BLaER1 treated with 17β-estradiol and CSF1 and Interleukin-3, amounts not matched to agents 10 nM and 100 nM (cell line): ENCODE data around the gene SH3PXD2B.

Experiments used
- H3K27ac ChIP-seq, 11 experiments: shearing (Covaris generic); formaldehyde crosslinking; 2 replicates each; pipeline ENCODE4 v1.8.1; 2022
- H3K27me3 ChIP-seq, 11 experiments: shearing (Covaris generic); formaldehyde crosslinking; 2 replicates each; pipeline ENCODE4 v1.8.1; 2022
- H3K36me3 ChIP-seq, 11 experiments: shearing (Covaris generic); formaldehyde crosslinking; 2 replicates each; pipeline ENCODE4 v1.8.1; 2022
- H3K4me1 ChIP-seq, 10 experiments: shearing (Covaris generic); formaldehyde crosslinking; 2 replicates each; pipeline ENCODE4 v1.8.1; 2022
- H3K4me2 ChIP-seq, 11 experiments: shearing (Covaris generic); formaldehyde crosslinking; 2 replicates each; pipeline ENCODE4 v1.8.1; 2022
- H3K4me3 ChIP-seq, 10 experiments: shearing (Covaris generic); formaldehyde crosslinking; 2 replicates each; pipeline ENCODE4 v1.8.1; 2022
- H3K9ac ChIP-seq, 11 experiments: shearing (Covaris generic); formaldehyde crosslinking; 2 replicates each; pipeline ENCODE4 v1.8.1; 2022
- H3K9me3 ChIP-seq, 11 experiments: shearing (Covaris generic); formaldehyde crosslinking; replicated peaks in 1 of 11; 2 replicates each; pipeline ENCODE4 v1.8.1; 2022
- H4K20me1 ChIP-seq, 11 experiments: shearing (Covaris generic); formaldehyde crosslinking; 2 replicates each; pipeline ENCODE4 v1.8.1; 2022
- Cebpa-rat ChIP-seq, 11 experiments: shearing (Covaris generic); IDR thresholded peaks; 2 replicates each; pipeline ENCODE4 v1.8.1; 2022

SH3PXD2B gene

DNA sequence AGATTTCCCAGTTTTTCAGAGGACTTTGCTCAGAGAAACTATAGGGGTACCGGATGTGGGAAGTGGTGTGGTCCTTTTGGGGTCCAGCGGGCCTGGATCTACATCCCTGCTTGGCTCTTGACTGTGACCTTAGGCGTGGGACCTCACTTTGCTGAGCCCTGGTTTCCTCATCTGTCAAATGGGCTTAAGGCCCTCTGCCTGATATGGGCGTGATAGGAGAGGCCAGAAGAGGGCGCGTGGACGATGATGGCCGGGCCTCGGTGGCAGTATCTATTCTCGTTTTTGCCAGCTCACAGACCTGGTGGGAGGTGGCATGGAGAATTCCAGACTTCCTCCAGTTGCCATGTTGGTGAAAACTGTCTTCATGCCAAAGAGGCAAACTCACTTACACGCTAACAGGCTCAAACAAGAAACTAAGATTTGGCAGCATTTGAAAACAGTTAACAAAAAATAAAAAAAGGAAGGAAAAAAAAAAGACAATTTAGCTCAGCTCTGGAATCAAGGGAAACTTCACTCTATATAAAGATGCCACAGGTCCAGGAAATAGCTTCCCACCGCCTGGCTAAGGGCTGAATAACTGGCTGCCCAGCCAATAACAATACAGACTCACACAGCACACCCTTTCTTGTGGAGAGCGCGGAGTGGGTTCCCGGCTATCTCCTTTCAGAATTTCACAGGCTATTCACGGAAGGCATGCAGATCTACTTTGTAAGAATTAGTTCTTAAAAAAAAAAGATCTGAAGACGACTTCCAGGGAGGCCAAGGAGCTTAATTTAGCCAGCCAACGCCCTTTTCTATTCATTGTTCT is 1.7 kb downstream of the SH3PXD2B start:
- H3K4me1 ChIP-seq = peaks cover 13 to 77% (median 57%) of the 10 kb centered on the region in 10 experiments
- H3K9ac ChIP-seq = peak overlapping the region; percentile 82 to 90 (median 87); a peak in 21 of 22 replicates
- TF ChIP-seq Cebpa-rat (IDR thresholded peaks at IDR 0.05) = no peak
- H3K4me2 ChIP-seq = peak overlapping the region; percentile 87 to 99 (median 91)
- H3K27me3 ChIP-seq = no peaks in the 10 kb centered on the region
- peaks cover 0 to 28% (median 0%) of the 10 kb centered on the region in 11 experiments; a peak in 7 of 22 replicates for H3K36me3 ChIP-seq
- no peaks in the 10 kb centered on the region for H3K9me3 ChIP-seq
- H3K27ac ChIP-seq = peak overlapping the region in 10 of 11 experiments; percentile 0 to 84 (median 78); a peak in 14 of 22 replicates
- peaks cover 0 to 46% (median 32%) of the 10 kb centered on the region in 11 experiments; a peak in 18 of 22 replicates for H4K20me1 ChIP-seq
- peak overlapping the region in 9 of 10 experiments; percentile 80 to 96 (median 87); a peak in 18 of 20 replicates for H3K4me3 ChIP-seq

DNA sequence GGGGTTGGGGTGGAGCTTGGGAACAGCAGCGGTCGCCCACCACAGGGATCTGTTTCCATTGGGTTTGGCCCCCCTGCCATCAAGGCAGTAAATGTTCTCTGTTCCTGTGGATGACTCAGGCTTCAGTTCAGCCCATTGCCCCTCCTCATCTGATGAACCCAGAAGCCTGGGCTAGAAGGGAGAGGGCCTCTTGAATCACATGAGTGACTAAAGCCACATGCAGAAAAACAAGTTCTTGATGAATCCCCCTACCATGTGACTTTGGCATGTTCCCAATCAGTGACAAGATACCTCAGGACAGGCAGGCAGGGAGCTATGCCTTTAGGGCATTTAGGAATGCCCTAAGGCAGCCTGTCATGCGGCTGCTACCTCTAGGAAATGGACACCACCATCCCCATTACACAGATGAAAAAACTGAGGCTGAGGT is 2.5 kb downstream of the SH3PXD2B start:
- H3K9me3 ChIP-seq = no peaks in the 10 kb centered on the region
- peaks cover 0 to 28% (median 0%) of the 10 kb centered on the region in 11 experiments; a peak in 7 of 22 replicates for H3K36me3 ChIP-seq
- peak overlapping the region in 5 of 11 experiments; percentile 29 to 84 (median 77); a peak in 8 of 22 replicates for H3K27ac ChIP-seq
- H3K4me2 ChIP-seq = peak overlapping the region in 8 of 11 experiments; percentile 87 to 99 (median 94); a peak in 16 of 22 replicates
- H3K27me3 ChIP-seq = no peaks in the 10 kb centered on the region
- H3K4me3 ChIP-seq = peak overlapping the region in 4 of 10 experiments; percentile 87 to 92 (median 88); a peak in 6 of 20 replicates
- peak overlapping the region in 6 of 11 experiments; percentile 11 to 90 (median 85); a peak in 5 of 22 replicates for H3K9ac ChIP-seq
- no peak for TF ChIP-seq Cebpa-rat (IDR thresholded peaks at IDR 0.05)
- peaks cover 0 to 54% (median 35%) of the 10 kb centered on the region in 11 experiments; a peak in 19 of 22 replicates for H4K20me1 ChIP-seq
- H3K4me1 ChIP-seq = peaks cover 18 to 85% (median 65%) of the 10 kb centered on the region in 10 experiments

DNA sequence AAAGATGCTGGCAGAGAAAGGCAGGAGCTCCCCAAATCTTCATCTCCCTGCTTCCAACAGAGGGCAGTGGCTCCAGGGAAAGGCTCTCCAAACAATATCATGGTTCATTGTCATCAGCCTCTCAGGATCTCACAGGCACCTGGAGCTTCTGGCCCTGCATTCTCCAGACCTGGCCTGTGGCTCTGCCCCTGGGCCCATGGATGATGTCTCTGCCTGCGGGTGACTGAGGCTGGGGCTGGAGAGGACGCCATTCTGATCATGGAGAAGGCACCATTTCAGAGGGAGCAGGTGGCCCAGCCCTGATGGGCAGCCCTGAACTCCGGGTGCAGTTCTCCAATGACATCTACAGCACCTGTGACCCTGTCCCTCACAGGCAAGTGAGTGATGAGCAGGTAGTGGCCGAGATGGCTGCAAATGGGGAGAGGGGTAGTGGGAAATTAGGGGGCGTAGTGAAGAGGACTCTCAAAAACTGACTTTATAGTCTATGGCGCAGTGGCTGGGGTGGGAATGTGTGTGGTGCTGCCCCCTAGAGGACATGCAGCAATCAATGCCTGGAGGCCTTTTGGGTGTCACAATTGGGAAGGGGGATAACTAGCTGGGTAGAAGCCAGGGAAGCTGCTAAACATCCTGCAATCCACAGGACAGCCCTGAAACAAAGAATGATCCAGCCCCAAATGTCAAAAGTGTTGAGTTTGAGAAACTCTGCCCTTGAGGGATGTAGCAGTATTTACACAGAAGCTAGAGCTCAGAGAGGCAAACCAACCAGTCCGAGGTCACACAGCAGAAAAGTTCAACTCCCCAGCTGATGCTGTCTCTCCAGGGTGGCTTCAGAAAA is 3.2 kb downstream of the SH3PXD2B start:
- H3K4me1 ChIP-seq = peaks cover 26 to 89% (median 72%) of the 10 kb centered on the region in 10 experiments
- peaks cover 0 to 61% (median 42%) of the 10 kb centered on the region in 11 experiments; a peak in 20 of 22 replicates for H4K20me1 ChIP-seq
- peaks cover 0 to 28% (median 0%) of the 10 kb centered on the region in 11 experiments; a peak in 7 of 22 replicates for H3K36me3 ChIP-seq
- TF ChIP-seq Cebpa-rat (IDR thresholded peaks at IDR 0.05) = no peak
- no peaks in the 10 kb centered on the region for H3K27me3 ChIP-seq
- peak overlapping the region in 5 of 11 experiments; percentile 29 to 84 (median 77); a peak in 7 of 22 replicates for H3K27ac ChIP-seq
- H3K9me3 ChIP-seq = no peaks in the 10 kb centered on the region
- peak overlapping the region in 8 of 11 experiments; percentile 87 to 99 (median 94); a peak in 16 of 22 replicates for H3K4me2 ChIP-seq
- peak overlapping the region in 3 of 10 experiments; percentile 87 to 89 (median 88); a peak in 2 of 20 replicates for H3K4me3 ChIP-seq
- peak overlapping the region in 4 of 11 experiments; percentile 11 to 90 (median 85); a peak in 2 of 22 replicates for H3K9ac ChIP-seq

DNA sequence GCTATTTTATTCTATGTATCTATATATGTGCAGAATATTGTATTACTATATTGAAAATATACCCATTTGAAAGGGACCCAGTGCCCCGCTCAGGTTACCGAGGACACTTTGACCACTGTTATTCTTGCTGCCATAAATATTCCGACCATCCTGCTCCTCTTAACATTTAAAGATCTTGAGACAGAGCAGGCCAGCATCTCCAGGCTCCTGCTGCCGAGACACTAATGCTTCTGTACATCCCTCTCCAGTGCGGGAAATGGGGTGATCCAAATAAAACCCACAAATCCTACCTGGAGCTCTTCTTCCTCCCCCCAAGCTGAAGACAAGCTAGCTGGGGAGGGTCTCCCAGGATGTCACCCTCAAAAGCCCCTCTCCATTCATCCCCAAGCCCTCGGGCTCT is 3.9 kb downstream of the SH3PXD2B start:
- H3K27me3 ChIP-seq = no peaks in the 10 kb centered on the region
- H3K27ac ChIP-seq = no peak overlapping the region
- TF ChIP-seq Cebpa-rat (IDR thresholded peaks at IDR 0.05) = no peak
- peaks cover 31 to 89% (median 75%) of the 10 kb centered on the region in 10 experiments for H3K4me1 ChIP-seq
- H3K9me3 ChIP-seq = no peaks in the 10 kb centered on the region
- H3K36me3 ChIP-seq = peaks cover 0 to 28% (median 0%) of the 10 kb centered on the region in 11 experiments; a peak in 7 of 22 replicates
- H3K4me3 ChIP-seq = no peak overlapping the region
- H3K9ac ChIP-seq = peak overlapping the region in 1 of 11 experiments; percentile 22; a peak in 1 of 22 replicates
- H3K4me2 ChIP-seq = peak overlapping the region in 5 of 11 experiments; percentile 87 to 99 (median 94); a peak in 8 of 22 replicates
- H4K20me1 ChIP-seq = peaks cover 0 to 67% (median 48%) of the 10 kb centered on the region in 11 experiments; a peak in 20 of 22 replicates

DNA sequence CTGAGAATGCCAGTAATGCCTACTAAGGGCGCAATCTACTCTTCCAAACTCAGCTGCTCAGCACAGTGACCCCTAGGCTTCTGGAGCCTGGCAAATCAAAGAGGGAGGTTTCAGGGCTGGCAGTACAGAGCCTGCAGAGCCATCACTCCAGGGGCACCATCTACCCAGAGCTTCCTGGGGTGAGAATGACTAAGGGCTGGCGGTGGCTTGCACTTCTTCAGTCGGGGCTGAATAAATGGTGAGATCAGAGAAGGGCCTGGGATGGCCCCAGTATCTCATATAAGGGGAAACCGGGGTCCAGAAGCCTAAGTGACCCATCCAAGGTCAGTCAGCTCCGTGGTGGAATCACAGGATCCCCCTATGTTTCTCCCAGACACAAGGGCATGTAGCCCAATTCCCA is 5.3 kb downstream of the SH3PXD2B start:
- H3K4me2 ChIP-seq = peak overlapping the region in 9 of 11 experiments; percentile 2 to 93 (median 22); a peak in 13 of 22 replicates
- H3K27ac ChIP-seq = no peak overlapping the region
- no peak for TF ChIP-seq Cebpa-rat (IDR thresholded peaks at IDR 0.05)
- H4K20me1 ChIP-seq = peaks cover 5 to 82% (median 56%) of the 10 kb centered on the region in 11 experiments; a peak in 20 of 22 replicates
- no peak overlapping the region for H3K4me3 ChIP-seq
- no peaks in the 10 kb centered on the region for H3K9me3 ChIP-seq
- peaks cover 0 to 28% (median 0%) of the 10 kb centered on the region in 11 experiments; a peak in 7 of 22 replicates for H3K36me3 ChIP-seq
- peak overlapping the region in 2 of 11 experiments; percentile 23 to 31; a peak in 3 of 22 replicates for H3K9ac ChIP-seq
- peaks cover 43 to 95% (median 82%) of the 10 kb centered on the region in 10 experiments for H3K4me1 ChIP-seq
- no peaks in the 10 kb centered on the region for H3K27me3 ChIP-seq

DNA sequence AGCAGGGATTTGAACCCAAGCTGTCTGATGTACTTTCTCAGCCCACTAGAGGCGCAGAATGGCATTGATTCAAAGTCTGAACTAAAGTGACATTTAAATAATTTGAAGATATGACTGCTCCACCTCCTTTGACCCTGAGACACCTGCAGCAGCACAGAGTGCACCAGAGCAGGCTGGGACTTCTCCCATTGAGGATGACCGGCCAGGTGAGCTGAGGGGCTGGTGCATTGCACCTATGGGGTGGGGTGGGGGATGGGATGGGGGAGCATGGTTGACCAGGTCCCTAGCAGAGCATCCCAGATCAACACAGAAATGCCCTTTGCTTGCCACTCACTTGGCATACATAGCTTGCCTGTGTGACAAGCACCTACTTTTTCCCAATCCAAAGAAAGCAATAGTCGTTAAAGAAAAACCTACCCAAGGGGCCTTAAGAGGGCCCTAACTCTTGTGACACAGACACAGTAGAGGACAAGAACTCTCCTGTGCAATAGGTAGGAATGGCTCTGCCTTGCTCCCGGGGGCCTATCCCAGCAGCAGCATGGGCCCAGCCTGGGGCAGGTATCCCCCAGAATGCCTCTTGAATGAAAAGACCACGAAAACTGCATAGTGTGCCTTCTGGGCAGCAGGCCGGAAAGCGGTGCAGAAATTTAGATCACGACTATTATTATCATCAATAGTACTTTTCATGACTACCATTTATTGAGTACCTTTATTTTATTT is 6.5 kb downstream of the SH3PXD2B start:
- Histone ChIP-seq H3K36me3 (peaks cover 0 to 28% (median 0%) of the 10 kb centered on the region in 11 experiments; a peak in 7 of 22 replicates), H3K4me2 (peak overlapping the region in 8 of 11 experiments; percentile 71 to 93 (median 86); a peak in 13 of 22 replicates), H3K27ac (no peak overlapping the region), H3K27me3 (no peaks in the 10 kb centered on the region), H3K4me3 (no peak overlapping the region), H4K20me1 (peaks cover 5 to 92% (median 56%) of the 10 kb centered on the region in 11 experiments; a peak in 20 of 22 replicates), H3K4me1 (peaks cover 41 to 99% (median 86%) of the 10 kb centered on the region in 10 experiments), H3K9ac (no peak overlapping the region), H3K9me3 (no peaks in the 10 kb centered on the region)
- no peak for TF ChIP-seq Cebpa-rat (IDR thresholded peaks at IDR 0.05)

DNA sequence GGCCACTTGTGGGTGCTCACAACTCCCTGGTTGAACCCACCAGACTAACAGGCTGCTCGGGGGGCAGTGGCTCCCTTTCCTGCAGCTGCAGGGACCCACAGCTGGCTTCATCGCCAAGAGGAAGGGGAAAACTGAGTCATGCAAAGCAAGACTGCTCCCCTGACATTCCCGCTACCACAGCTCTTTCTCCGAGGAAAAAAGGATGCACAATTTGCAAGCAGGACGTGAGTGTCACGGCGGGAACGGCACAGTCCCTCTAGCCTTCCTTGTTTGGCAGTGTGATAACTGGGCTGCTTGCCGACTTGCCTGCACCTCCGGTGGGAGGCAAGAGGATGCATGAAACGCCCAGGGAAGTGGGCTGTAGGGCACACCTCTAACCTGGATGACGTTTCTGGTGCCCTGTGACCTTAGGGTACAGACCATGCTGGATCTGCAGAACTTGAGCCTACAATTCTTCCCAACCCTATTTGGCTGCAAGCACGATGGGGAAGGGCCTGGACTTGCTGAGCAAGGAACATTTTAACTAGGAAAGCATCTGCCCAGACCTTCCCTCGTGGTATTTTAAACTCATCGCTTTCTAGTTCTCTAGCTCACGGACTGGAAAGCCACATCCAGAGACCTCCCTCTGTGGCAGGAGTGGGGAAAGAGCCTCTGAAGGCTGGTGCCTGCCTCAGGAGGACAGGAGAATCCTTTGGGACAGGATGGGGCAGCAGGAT is 7.8 kb downstream of the SH3PXD2B start:
- Histone ChIP-seq H3K4me2 (peak overlapping the region; percentile 66 to 93 (median 85)), H3K9me3 (no peaks in the 10 kb centered on the region), H3K27me3 (no peaks in the 10 kb centered on the region), H4K20me1 (peaks cover 5 to 98% (median 58%) of the 10 kb centered on the region in 11 experiments; a peak in 20 of 22 replicates), H3K4me3 (peak overlapping the region in 6 of 10 experiments; percentile 2 to 40 (median 24); a peak in 6 of 20 replicates), H3K4me1 (peaks cover 36 to 97% (median 78%) of the 10 kb centered on the region in 10 experiments), H3K9ac (peak overlapping the region in 9 of 11 experiments; percentile 12 to 50 (median 27); a peak in 12 of 22 replicates), H3K27ac (peak overlapping the region in 4 of 11 experiments; percentile 1 to 46 (median 8); a peak in 4 of 22 replicates), H3K36me3 (peaks cover 0 to 33% (median 0%) of the 10 kb centered on the region in 11 experiments; a peak in 7 of 22 replicates)
- no peak for TF ChIP-seq Cebpa-rat (IDR thresholded peaks at IDR 0.05)
